Endothelial cell of umbilical vein (primary cell): ENCODE data around the gene SH3RF1.

ENCODE experiments used
- EZH2 ChIP-seq: IDR thresholded peaks from 2 replicates; pipeline ENCODE4 v1.6.1; 2012; ENCODE audit warnings: borderline replicate concordance, low read depth, mild to moderate bottlenecking, moderate library complexity, low read length, inconsistent platforms; ENCODE audit not compliant: severe bottlenecking
- FOS ChIP-seq: IDR thresholded peaks from 2 replicates; pipeline ENCODE4 v1.6.1; 2011; ENCODE audit warnings: mild to moderate bottlenecking, low read length, moderate library complexity, borderline replicate concordance; ENCODE audit not compliant: insufficient read depth
- JUN ChIP-seq: IDR thresholded peaks from 2 replicates; pipeline ENCODE4 v1.6.1; 2011; ENCODE audit warnings: borderline replicate concordance, low read depth; ENCODE audit not compliant: insufficient read length, insufficient read depth
- TF ChIP-seq, protein P1 (sequence below), 2 donors: IDR thresholded peaks; 1 replicate in 1 of 2; 2 replicates in 1 of 2; pipeline ENCODE4 v1.5.1; 2011; ENCODE audit warnings: low read length in 2 of 2, mild to moderate bottlenecking in 2 of 2, moderate library complexity in 2 of 2, control low read depth in 1 of 2, inconsistent platforms in 1 of 2, low read depth in 1 of 2; ENCODE audit not compliant: insufficient read depth in 1 of 2; ENCODE audit errors: extremely low read depth in 1 of 2

- TF ChIP-seq, protein P1, sequence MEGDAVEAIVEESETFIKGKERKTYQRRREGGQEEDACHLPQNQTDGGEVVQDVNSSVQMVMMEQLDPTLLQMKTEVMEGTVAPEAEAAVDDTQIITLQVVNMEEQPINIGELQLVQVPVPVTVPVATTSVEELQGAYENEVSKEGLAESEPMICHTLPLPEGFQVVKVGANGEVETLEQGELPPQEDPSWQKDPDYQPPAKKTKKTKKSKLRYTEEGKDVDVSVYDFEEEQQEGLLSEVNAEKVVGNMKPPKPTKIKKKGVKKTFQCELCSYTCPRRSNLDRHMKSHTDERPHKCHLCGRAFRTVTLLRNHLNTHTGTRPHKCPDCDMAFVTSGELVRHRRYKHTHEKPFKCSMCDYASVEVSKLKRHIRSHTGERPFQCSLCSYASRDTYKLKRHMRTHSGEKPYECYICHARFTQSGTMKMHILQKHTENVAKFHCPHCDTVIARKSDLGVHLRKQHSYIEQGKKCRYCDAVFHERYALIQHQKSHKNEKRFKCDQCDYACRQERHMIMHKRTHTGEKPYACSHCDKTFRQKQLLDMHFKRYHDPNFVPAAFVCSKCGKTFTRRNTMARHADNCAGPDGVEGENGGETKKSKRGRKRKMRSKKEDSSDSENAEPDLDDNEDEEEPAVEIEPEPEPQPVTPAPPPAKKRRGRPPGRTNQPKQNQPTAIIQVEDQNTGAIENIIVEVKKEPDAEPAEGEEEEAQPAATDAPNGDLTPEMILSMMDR (IDR thresholded peaks at IDR 0.05; ENCODE audit: extremely low read depth in 1 of 2, insufficient read depth in 1 of 2, low read depth in 1 of 2, low read length in 2 of 2) = no peak
- no peak for TF ChIP-seq EZH2
- TF ChIP-seq FOS = no peak
- no peak for TF ChIP-seq JUN
Measured at GRCh38 chr4:169124661-169125060, 146.1 kb downstream of the SH3RF1 start.
